Choroid plexus epithelial cell (primary cell): ENCODE data around the gene FCHSD2.
A peak's percentile ranks its signal among the peaks of the same experiment; 100 is the strongest.

Source experiments
- DNase-seq: peaks from one replicate; pipeline ENCODE4 v3.0.0-alpha.2; 2010; ENCODE audit warnings: low read depth
- H3K4me3 ChIP-seq: 2 replicates; pipeline ENCODE4 v1.5.1; 2011; ENCODE audit warnings: low read depth, mild to moderate bottlenecking, control low read depth, low read length, moderate library complexity
- TF ChIP-seq, protein P1 (sequence below): conservative IDR thresholded peaks from 2 replicates; pipeline ENCODE4 v1.5.1; 2011; ENCODE audit warnings: low read depth, mild to moderate bottlenecking, control low read depth, inconsistent platforms, low read length, moderate library complexity

Gene FCHSD2

DNA sequence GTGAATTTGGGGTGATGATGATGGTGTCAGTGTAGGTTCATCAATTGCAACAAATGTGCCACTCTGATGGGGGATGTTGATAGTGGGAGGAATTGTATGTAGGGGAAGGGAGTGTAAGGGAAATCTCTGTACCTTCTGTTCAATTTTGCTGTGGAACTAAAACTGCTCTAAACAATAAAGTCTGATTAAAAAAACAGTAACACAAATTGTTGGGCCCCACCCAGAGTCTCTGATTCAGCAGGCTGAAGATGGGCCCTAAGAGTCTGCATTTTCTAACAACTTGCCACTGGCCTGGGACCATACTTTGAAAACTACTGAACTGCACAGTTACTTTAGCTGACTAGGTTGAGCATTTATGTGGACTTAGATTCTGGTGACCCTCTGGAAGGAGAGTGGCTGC, 214.7 kb downstream of the FCHSD2 start:
- no peak for DNase-seq
- H3K4me3 ChIP-seq: no peak overlapping the region
- TF ChIP-seq, protein P1, sequence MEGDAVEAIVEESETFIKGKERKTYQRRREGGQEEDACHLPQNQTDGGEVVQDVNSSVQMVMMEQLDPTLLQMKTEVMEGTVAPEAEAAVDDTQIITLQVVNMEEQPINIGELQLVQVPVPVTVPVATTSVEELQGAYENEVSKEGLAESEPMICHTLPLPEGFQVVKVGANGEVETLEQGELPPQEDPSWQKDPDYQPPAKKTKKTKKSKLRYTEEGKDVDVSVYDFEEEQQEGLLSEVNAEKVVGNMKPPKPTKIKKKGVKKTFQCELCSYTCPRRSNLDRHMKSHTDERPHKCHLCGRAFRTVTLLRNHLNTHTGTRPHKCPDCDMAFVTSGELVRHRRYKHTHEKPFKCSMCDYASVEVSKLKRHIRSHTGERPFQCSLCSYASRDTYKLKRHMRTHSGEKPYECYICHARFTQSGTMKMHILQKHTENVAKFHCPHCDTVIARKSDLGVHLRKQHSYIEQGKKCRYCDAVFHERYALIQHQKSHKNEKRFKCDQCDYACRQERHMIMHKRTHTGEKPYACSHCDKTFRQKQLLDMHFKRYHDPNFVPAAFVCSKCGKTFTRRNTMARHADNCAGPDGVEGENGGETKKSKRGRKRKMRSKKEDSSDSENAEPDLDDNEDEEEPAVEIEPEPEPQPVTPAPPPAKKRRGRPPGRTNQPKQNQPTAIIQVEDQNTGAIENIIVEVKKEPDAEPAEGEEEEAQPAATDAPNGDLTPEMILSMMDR: no peak

DNA sequence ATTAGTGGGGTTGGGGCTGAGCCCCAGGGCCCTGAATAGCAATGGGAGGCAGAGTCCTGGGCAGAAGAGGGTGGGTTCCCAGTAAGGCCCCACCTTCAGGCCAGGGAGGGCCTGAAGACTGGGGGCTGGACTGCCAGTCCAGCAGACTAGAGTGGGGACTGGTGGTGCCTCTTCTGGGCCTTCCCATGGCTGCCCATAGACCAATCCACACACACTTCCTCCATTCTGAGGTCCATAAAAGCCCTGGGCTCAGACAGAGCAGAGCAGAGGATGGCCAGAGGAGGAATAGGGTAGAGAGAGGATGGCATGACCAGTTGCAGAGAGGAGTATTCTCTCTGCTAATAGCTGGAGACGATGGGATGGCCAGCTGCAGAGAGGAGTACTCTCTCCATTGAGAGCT, 216.0 kb downstream of the FCHSD2 start:
- TF ChIP-seq, protein P1: no peak
- no peak overlapping the region for H3K4me3 ChIP-seq
- DNase-seq: no peak

DNA sequence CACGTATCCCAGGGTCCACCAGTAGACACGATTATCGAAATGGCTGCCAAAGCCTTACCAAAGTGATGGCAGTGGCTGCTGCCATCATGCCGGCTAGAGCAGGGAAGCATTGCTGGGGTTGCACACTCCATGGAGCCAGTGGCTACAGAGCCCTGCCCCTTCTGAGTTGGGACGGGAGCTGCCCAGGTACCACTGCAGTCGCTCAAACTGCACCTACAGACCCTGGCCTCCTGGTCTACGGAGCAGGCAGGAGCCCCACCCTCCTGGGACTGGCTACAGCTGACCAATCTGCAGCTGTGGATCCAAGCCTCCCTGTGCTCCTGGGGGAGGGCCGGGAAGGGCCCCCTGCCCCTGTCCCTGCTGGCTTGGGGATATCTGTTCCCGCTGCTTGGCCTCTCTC, 216.5 kb downstream of the FCHSD2 start:
- H3K4me3 ChIP-seq: no peak overlapping the region
- TF ChIP-seq, protein P1: no peak
- DNase-seq: no peak

DNA sequence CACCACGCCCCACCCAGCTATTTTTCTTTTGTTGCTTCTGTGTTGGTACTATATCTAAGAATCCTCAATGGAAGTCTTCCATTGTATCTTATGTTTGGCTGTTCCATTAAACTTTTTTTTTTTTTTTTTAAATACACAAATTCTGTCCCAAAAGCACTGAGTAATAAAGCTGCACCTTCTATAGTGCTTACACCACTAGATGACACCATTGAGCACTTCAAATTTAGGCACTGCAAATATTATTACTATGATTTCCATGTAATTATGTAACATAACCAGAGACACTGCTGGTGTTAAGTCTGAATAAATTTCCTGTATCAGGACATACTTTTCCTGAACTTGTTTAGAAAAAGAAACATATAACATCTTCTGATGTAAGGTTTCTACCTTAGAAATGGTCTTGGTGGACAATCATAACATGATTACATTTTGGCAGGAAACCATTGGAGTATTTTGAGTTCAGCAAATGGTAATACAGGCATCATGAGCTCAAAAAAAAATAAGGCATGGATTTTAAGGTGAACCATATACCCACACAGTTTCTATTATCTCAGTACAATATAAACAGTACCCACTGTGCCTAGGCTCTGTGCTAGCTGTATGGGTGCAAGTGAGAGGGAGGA, 217.4 kb downstream of the FCHSD2 start:
- DNase-seq: peak; percentile 80
- TF ChIP-seq, protein P1: peak; percentile 70
- H3K4me3 ChIP-seq: no peak overlapping the region

DNA sequence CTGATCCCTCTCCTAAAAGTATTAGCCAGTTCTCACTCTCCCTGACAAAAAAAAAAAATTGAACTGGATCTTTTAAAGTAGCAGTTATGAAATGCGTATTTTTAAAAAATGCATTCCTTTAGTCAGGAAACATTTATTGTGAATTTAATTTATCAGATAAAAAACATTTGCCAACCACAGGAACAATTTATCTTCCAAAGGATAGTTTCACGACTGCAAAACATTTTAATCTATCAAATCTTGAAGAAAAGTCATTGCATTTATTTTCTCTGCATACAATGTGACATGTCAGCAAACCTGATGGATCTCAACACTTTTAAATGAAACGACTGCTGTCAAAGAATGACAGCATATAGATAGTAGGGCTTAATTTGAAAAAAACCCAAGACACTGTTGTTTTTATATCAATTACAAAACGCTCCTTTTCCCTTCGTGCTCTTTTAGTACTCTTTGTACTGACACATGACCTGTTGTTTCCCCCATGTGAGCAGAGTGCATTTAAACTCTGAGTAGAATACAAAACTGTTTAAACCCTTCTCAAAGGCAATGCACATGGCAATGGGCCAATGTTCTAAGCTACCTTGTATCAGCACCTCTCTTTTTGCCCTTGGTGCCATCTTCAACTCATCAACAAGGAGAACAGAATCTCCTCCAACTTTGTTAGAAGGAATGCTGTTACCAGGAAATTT, 220.9 kb downstream of the FCHSD2 start:
- DNase-seq: no peak
- no peak overlapping the region for H3K4me3 ChIP-seq
- TF ChIP-seq, protein P1: no peak

- H3K4me3 ChIP-seq: no peak overlapping the region
- DNase-seq: no peak
- TF ChIP-seq, protein P1: no peak
These were observed 222.1 kb downstream of the FCHSD2 start for GRCh38 chr11:72920001-72920400.

DNA sequence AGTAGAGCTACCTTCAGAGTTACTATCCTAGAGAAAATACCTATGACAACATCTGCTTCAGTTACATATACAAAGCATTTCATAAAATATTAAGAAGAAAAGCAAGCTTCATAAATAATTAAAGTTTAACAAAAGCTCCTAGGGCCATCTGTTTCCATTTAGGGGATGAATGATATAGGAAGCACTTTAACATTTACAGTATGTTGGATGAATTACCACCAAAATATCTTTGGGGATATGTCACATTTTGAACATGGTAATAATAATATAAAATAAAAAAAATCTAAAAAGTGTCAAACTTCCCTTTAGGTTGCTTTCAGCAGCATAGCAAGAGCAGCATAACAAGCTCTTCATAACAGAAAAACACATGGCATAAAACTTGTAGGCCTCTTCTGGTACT, 223.3 kb downstream of the FCHSD2 start:
- no peak overlapping the region for H3K4me3 ChIP-seq
- DNase-seq: no peak
- TF ChIP-seq, protein P1: no peak
